HEK293T (cell line): ENCODE measurements around the gene DIPK1A.

Experiments
- ARNT ChIP-seq: fragments of 450-650 bp; IDR thresholded peaks from 2 replicates; pipeline ENCODE4 v1.6.1; 2017; ENCODE audit warnings: mild to moderate bottlenecking
- BHLHE40 ChIP-seq: fragments of 450-650 bp; IDR thresholded peaks from 2 replicates; pipeline ENCODE4 v1.6.1; 2016; ENCODE audit warnings: mild to moderate bottlenecking, moderate library complexity, borderline replicate concordance
- ELF4 ChIP-seq: fragments of 450-650 bp; IDR thresholded peaks from 2 replicates; pipeline ENCODE4 v1.6.1; 2017; ENCODE audit warnings: antibody characterized with exemption
- FOXA1 ChIP-seq: fragments of 450-650 bp; IDR thresholded peaks from 2 replicates; pipeline ENCODE4 v1.6.1; 2016; ENCODE audit warnings: mild to moderate bottlenecking
- FOXK2 ChIP-seq: fragments of 450-650 bp; IDR thresholded peaks from 2 replicates; pipeline ENCODE4 v1.6.1; 2016; ENCODE audit warnings: mild to moderate bottlenecking
- FOXM1 ChIP-seq: fragments of 450-650 bp; IDR thresholded peaks from 2 replicates; pipeline ENCODE4 v1.6.1; 2017; ENCODE audit warnings: mild to moderate bottlenecking, borderline replicate concordance
- HDGF ChIP-seq: fragments of 450-650 bp; IDR thresholded peaks from 2 replicates; pipeline ENCODE4 v1.6.1; 2017; ENCODE audit warnings: antibody characterized with exemption, borderline replicate concordance
- NFRKB ChIP-seq: fragments of 450-650 bp; IDR thresholded peaks from 2 replicates; pipeline ENCODE4 v1.6.1; 2016; ENCODE audit warnings: mild to moderate bottlenecking, moderate library complexity
- SP1 ChIP-seq: fragments of 450-650 bp; IDR thresholded peaks from 2 replicates; pipeline ENCODE4 v1.6.1; 2017
- SUZ12 ChIP-seq: fragments of 450-650 bp; IDR thresholded peaks from 2 replicates; pipeline ENCODE4 v1.6.1; 2016; ENCODE audit warnings: mild to moderate bottlenecking
- TARDBP ChIP-seq: fragments of 450-650 bp; IDR thresholded peaks from 2 replicates; pipeline ENCODE4 v1.6.1; 2016
- ZNF384 ChIP-seq: fragments of 450-650 bp; IDR thresholded peaks from 2 replicates; pipeline ENCODE4 v1.6.1; 2016
- TF ChIP-seq, protein P1 (sequence below): fragments of 450-650 bp; IDR thresholded peaks from 2 replicates; pipeline ENCODE4 v1.6.1; 2016

DNA sequence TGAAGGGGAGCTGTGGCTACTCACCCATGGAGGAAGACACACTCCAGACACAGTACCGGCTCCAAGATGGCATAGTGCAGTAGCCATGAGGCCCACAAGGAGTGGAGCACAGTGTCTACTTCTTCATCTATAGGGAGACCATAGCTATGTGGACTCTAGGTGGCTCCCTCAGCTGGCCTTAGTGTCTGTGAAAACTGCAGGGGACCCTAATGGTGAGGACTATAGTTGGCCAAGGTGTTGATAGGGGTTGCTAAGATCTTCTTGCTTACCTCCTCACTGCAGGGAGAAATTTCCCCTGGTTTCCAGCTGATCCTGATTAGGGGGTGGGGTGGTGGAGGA, 58.9 kb downstream of the DIPK1A start:
- TF ChIP-seq BHLHE40, result no peak
- TF ChIP-seq SP1, result no peak
- no peak for TF ChIP-seq NFRKB
- no peak for TF ChIP-seq ELF4
- TF ChIP-seq ZNF384, result no peak
- TF ChIP-seq FOXM1, result no peak
- no peak for TF ChIP-seq SUZ12
- TF ChIP-seq, protein P1, sequence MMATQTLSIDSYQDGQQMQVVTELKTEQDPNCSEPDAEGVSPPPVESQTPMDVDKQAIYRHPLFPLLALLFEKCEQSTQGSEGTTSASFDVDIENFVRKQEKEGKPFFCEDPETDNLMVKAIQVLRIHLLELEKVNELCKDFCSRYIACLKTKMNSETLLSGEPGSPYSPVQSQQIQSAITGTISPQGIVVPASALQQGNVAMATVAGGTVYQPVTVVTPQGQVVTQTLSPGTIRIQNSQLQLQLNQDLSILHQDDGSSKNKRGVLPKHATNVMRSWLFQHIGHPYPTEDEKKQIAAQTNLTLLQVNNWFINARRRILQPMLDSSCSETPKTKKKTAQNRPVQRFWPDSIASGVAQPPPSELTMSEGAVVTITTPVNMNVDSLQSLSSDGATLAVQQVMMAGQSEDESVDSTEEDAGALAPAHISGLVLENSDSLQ, result no peak
- TF ChIP-seq TARDBP, result no peak
- no peak for TF ChIP-seq FOXA1
- TF ChIP-seq FOXK2, result no peak
- TF ChIP-seq HDGF, result no peak
- TF ChIP-seq ARNT, result no peak
